ENCODE data around the gene TNFAIP8L3. TPM values are rescaled to one million over a fixed set of nuclear protein-coding genes. Genes with fewer than 3 reads are reported as not detected.
A peak's percentile ranks its signal among the peaks of the same experiment; 100 is the strongest.

The TNFAIP8L3 gene
- total and polyA plus RNA-seq, 8 donors: 0.58 to 12.5 (median 5.9) TPM; not detected in 1

DNA sequence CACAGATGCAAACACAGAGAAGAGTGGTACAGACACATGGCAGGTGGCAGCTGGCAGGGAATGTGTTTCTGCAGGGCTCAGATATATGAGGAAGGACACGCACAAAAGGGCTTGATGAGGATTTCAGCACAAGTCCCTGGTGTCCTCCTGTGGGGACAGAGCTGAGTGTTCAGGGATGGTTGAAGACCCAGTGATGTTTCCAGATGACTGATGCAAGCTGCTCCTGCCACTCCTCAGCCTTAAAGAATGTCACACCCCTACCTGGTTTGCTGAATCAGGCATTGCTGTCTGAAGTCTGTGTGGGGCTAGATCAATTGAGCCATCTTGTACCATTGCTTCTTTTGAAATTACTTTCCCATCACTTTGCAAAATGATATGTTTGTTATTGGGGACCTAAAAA lies 40.2 kb downstream of the TNFAIP8L3 start:
- Histone ChIP-seq H3K36me3 (peaks cover 0 to 11% (median 6%) of the 10 kb centered on the region in 4 donors), H3K27me3 (peaks cover 0 to 5% (median 0%) of the 10 kb centered on the region in 3 donors), H3K27ac (no peak overlapping the region), H3K9me3 (no peaks in the 10 kb centered on the region), H3K4me1 (peaks cover 4 to 10% (median 8%) of the 10 kb centered on the region in 4 donors), H3K4me3 (no peak overlapping the region)
- WGBS, 5 donors: 97 to 100% (median 100%) methylated on average over 1 of the region's 1 CpG
- TF ChIP-seq, protein P1, sequence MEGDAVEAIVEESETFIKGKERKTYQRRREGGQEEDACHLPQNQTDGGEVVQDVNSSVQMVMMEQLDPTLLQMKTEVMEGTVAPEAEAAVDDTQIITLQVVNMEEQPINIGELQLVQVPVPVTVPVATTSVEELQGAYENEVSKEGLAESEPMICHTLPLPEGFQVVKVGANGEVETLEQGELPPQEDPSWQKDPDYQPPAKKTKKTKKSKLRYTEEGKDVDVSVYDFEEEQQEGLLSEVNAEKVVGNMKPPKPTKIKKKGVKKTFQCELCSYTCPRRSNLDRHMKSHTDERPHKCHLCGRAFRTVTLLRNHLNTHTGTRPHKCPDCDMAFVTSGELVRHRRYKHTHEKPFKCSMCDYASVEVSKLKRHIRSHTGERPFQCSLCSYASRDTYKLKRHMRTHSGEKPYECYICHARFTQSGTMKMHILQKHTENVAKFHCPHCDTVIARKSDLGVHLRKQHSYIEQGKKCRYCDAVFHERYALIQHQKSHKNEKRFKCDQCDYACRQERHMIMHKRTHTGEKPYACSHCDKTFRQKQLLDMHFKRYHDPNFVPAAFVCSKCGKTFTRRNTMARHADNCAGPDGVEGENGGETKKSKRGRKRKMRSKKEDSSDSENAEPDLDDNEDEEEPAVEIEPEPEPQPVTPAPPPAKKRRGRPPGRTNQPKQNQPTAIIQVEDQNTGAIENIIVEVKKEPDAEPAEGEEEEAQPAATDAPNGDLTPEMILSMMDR (IDR thresholded peaks at IDR 0.05): no peak
- no peak for TF ChIP-seq POLR2AphosphoS5 (IDR thresholded peaks at IDR 0.05)
- no peak for TF ChIP-seq EP300 (IDR thresholded peaks at IDR 0.05)
- no peak for TF ChIP-seq POLR2A (IDR thresholded peaks at IDR 0.05)
- intact Hi-C loops (cut with DNase I; ENCODE audit: low total_unique reads): no loop called here
- no peak for DNase-seq

DNA sequence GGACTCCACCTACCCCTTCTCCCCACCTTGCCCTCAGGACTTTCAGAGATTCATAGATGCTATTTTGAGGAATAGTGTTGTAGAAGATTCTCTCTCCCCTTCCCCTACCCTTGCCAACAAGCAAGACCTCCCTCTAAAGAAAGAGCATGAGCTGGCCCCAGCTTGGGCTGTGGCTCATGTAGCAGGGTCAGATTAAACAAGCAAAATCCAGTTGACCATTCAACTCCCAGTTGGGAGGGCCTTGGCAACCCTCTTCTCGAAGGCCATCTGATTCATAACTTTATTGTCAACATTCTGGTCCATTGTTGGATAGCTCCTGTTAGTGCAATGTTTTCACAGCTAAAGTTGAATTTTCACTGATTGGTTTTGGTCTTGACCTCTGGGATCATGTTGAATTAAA lies 41.1 kb downstream of the TNFAIP8L3 start:
- peaks cover 4 to 10% (median 8%) of the 10 kb centered on the region in 4 donors for H3K4me1 ChIP-seq
- intact Hi-C loops (cut with DNase I; ENCODE audit: low total_unique reads): no loop called here
- no peaks in the 10 kb centered on the region for H3K9me3 ChIP-seq
- H3K36me3 ChIP-seq: peaks cover 0 to 11% (median 6%) of the 10 kb centered on the region in 4 donors
- TF ChIP-seq POLR2A (IDR thresholded peaks at IDR 0.05): no peak
- TF ChIP-seq EP300 (IDR thresholded peaks at IDR 0.05): no peak
- TF ChIP-seq, protein P1 (IDR thresholded peaks at IDR 0.05): no peak
- no peak for TF ChIP-seq POLR2AphosphoS5 (IDR thresholded peaks at IDR 0.05)
- DNase-seq: no peak
- H3K4me3 ChIP-seq: no peak overlapping the region
- peaks cover 0 to 5% (median 0%) of the 10 kb centered on the region in 3 donors for H3K27me3 ChIP-seq
- 40 to 69% (median 46%) methylated on average over 1 of the region's 1 CpG for WGBS, 5 donors
- no peak overlapping the region for H3K27ac ChIP-seq

DNA sequence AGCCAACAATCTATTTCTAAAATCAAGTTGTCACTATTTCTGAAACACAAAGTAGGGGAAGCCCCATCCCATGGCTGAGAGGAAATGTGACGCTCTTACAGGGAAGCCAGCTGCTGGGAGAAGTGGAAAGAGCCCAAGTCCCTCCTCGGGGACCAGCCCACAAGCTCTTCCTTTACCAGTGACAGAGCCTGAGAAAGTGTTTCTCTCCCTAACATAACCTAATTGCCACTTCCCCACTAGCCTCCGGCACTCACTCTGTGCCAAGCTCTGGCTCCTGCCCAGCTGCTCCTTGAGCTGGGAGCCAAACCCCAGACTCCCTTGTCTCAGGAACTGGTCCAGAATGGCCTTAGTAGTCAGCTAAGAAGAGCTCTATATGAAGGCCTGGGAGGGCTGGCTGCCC lies 42.9 kb downstream of the TNFAIP8L3 start:
- Histone ChIP-seq H3K9me3 (no peaks in the 10 kb centered on the region), H3K36me3 (no peaks in the 10 kb centered on the region), H3K4me1 (peaks cover 13 to 26% (median 18%) of the 10 kb centered on the region in 4 donors), H3K27ac (peak overlapping the region in 1 of 5 donors; percentile 12), H3K4me3 (no peak overlapping the region), H3K27me3 (peaks cover 0 to 5% (median 0%) of the 10 kb centered on the region in 3 donors)
- intact Hi-C loops (cut with DNase I; ENCODE audit: low total_unique reads): no loop called here
- DNase-seq: peak in 1 of 2 donors; percentile 72
- no peak for TF ChIP-seq POLR2A (IDR thresholded peaks at IDR 0.05)
- no peak for TF ChIP-seq POLR2AphosphoS5 (IDR thresholded peaks at IDR 0.05)
- TF ChIP-seq EP300 (IDR thresholded peaks at IDR 0.05): no peak
- TF ChIP-seq, protein P1 (IDR thresholded peaks at IDR 0.05): no peak
- 33 to 64% (median 49%) methylated on average over 3 of the region's 3 CpGs for WGBS, 5 donors

DNA sequence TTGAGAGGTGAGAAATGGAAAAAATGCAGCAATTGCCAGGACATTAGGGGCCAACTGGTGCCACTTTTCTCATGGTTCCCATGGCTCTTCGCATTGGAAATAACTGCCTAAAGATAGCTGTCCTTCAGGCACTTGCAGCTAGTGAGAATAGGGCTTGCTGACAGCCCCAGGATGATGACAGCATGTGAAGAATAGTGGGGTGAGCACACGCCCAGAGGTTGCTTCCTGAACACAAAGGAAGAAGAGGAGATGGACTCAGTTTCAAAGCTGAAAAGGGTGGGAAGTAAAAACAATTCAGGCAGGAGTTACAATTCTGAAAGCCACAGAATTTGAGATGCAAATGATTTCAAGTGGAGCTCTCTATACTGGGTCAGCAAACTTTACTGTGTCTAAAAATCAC lies 45.6 kb downstream of the TNFAIP8L3 start:
- no peaks in the 10 kb centered on the region for H3K27me3 ChIP-seq
- no peaks in the 10 kb centered on the region for H3K36me3 ChIP-seq
- intact Hi-C loops (cut with DNase I; ENCODE audit: low total_unique reads): no loop called here
- H3K4me1 ChIP-seq: peaks cover 13 to 35% (median 22%) of the 10 kb centered on the region in 4 donors
- no peaks in the 10 kb centered on the region for H3K9me3 ChIP-seq
- TF ChIP-seq, protein P1 (IDR thresholded peaks at IDR 0.05): no peak
- no peak for TF ChIP-seq EP300 (IDR thresholded peaks at IDR 0.05)
- no peak for TF ChIP-seq POLR2A (IDR thresholded peaks at IDR 0.05)
- no peak for TF ChIP-seq POLR2AphosphoS5 (IDR thresholded peaks at IDR 0.05)
- no peak overlapping the region for H3K27ac ChIP-seq
- H3K4me3 ChIP-seq: no peak overlapping the region
- WGBS, 5 donors: 75 to 88% (median 81%) methylated on average over 2 of the region's 2 CpGs
- DNase-seq: no peak
